HG02970 (cell line): ENCODE measurements around the gene DOK4.

Source experiments
- ATAC-seq: cut with Tn5 transposase; IDR thresholded peaks from one replicate; pipeline ENCODE4 v1.9.1; 2021; ENCODE audit warnings: mild to moderate bottlenecking, moderate library complexity, moderate number of reproducible peaks; ENCODE audit not compliant: unreplicated experiment, low FRiP score

Gene DOK4

DNA sequence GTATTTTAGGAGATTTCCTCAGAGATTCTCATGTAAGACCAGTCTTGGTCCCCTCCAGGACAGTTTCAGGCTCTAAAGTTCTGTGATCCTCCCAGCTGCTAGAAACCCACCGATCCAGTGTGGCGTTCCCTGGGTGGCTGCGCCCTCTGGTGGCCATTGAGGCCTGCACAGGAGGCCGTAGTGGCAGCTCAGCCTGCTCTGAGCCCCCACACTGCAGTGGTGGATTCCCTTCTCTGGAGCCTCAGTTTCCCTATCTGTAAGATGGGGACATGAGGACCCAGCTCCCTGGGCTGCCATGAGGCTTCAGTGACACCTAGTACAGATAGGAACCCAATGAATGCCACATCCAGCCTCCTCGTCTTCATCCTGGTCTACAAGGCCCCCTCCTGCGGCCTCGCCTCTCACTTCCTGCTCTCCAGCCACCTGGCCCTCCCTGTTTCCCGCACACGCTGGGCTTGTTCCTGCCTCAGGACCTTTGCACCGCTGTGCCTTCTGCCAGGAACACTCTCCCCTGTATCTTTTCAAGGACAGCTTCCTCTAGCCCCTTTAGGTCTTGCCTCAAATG is 33.6 kb upstream of the DOK4 start:
- no peak for ATAC-seq

DNA sequence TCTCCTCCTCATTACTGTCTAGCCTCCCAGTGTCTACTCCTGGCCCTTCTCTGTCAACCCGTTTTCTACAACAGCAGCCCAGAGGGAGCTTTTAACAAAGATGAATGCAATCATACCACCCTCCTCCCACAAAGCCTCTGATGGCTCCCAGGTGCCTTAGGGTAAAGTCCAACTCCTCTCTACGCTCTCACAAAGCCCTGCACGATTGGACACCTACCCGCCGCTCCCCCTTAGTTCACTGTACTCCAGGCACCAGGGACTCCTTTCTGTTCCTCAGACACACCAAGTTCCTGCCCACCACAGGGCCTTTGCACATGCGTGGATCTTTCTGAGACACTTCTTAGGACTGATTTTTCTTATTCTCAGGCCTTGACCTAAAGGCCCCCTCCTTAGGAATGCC is 32.6 kb upstream of the DOK4 start:
- no peak for ATAC-seq

DNA sequence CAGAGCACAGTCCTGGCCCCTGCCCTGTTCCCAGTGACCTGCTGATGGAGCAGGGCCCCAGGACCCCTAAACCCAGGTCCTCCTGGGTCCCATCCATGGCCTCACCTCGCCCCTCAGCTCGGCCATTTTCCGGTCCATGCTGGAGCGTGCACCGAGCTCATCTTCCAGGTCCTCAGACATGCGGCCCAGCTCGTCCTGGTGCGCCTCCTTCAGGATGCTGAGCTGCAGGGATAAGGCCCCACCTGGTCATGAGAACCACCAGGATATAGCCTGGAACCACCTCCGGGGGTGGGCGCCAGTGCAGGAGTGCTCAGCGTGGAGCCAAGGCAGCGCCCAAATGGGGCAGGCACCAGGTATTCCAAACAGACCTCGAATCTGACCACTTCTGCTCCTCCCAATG is 32.2 kb upstream of the DOK4 start:
- no peak for ATAC-seq

GRCh38 chr16:57517397-57518367 is 31.4 kb upstream of the DOK4 start:
- no peak for ATAC-seq

DNA sequence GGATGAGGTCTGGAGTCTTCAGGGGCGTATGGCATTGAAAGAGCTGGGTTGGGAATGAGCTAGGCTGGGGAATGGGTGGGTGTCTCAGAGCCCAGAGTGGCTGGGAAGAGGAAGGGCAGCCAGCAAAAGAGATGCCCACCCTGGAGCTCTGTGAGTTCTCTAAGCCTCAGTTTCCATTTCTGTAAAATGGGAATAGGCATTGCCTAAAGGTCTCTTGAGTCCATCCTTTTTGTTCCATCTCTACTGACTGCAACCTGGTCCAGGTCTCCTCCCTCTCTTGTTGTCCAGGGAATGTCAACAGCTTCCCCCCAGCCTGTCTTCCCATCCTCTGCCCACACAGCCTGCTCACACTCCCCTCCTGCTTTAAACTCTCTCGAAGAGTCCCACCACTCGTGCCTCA is 30.5 kb upstream of the DOK4 start:
- no peak for ATAC-seq

GRCh38 chr16:57516176-57516725 is 30.0 kb upstream of the DOK4 start:
- ATAC-seq: no peak

- ATAC-seq: no peak
These were observed 28.7 kb upstream of the DOK4 start for GRCh38 chr16:57514791-57515600.

DNA sequence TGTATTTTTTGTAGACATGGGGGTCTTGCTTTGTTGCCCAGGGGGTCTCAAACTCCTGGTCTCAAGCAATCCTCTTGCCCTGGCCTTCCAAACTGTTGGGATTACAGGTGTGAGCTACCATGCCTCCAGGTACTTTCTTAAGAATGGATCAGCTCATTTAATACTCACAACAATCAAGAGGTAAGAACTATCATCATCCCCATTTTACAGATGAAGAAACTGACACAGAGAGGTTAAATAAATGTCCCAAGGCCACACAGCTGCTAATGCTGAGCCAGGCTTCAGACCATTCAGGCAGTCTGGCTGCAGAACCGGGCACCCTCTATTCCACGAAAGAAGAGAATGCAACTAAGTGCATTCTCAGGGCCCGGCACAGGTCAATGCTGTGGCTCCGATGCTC is 28.1 kb upstream of the DOK4 start:
- no peak for ATAC-seq

GRCh38 chr16:57513371-57514102 is 27.2 kb upstream of the DOK4 start:
- ATAC-seq: no peak

GRCh38 chr16:57512296-57513001 is 26.2 kb upstream of the DOK4 start:
- no peak for ATAC-seq

- no peak for ATAC-seq
These were observed 24.0 kb upstream of the DOK4 start for GRCh38 chr16:57510016-57510871.

- ATAC-seq: no peak
These were observed 23.1 kb upstream of the DOK4 start for GRCh38 chr16:57509231-57509923.

- no peak for ATAC-seq
These were observed 21.7 kb upstream of the DOK4 start for GRCh38 chr16:57508035-57508425.

GRCh38 chr16:57507136-57508034 is 21.1 kb upstream of the DOK4 start:
- ATAC-seq: no peak

GRCh38 chr16:57505169-57505568 is 18.9 kb upstream of the DOK4 start:
- ATAC-seq: no peak

DNA sequence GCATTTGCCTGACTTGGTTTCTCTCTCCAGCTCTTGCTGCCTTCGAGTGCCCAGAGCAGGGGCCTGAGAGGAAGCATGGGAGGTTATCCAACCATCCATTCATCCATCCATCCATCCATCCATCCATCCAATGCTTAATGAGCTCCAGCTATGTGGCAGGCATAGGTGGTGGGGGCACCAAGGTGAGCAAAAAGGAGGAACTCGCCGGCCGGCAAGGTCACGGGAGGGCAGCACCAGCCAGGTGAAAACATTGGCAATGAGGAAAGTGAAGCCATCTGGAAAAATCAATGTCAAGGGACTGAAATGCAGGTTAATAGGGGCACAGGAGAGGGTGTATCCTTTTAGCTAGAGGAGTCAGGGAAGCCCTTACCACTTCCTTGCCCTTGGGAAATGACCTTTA is 18.2 kb upstream of the DOK4 start:
- ATAC-seq: no peak

DNA sequence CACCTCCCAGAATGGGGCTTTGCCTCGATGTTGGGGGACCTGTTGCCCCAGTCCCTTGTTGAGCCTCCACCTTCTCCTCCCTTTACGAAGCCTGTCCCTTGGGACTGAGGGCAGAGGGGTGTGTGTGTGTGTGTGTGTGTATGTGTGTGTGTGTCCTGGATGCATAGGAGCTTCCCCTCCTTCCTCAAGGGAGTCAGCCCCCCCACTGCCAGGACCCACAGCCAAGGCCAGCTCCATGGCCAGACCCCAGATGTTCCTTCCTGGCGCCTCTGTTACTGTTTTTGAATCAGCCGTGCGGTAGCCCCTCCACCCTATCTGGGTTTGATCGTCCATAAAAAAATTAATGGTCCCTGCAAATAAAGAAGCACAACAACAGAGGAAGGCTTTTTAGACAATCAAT is 17.7 kb upstream of the DOK4 start:
- no peak for ATAC-seq
